Measurements from ENCODE around the gene PIPOX. TPM values are rescaled to one million over a fixed set of nuclear protein-coding genes. Genes with fewer than 3 reads are reported as not detected.

PIPOX gene
- total and polyA plus RNA-seq, 8 donors: 1.1 to 3.3 (median 2.2) TPM

GRCh38 chr17:29071303-29071702 lies 28.4 kb downstream of the PIPOX start:
- TF ChIP-seq, protein P1, sequence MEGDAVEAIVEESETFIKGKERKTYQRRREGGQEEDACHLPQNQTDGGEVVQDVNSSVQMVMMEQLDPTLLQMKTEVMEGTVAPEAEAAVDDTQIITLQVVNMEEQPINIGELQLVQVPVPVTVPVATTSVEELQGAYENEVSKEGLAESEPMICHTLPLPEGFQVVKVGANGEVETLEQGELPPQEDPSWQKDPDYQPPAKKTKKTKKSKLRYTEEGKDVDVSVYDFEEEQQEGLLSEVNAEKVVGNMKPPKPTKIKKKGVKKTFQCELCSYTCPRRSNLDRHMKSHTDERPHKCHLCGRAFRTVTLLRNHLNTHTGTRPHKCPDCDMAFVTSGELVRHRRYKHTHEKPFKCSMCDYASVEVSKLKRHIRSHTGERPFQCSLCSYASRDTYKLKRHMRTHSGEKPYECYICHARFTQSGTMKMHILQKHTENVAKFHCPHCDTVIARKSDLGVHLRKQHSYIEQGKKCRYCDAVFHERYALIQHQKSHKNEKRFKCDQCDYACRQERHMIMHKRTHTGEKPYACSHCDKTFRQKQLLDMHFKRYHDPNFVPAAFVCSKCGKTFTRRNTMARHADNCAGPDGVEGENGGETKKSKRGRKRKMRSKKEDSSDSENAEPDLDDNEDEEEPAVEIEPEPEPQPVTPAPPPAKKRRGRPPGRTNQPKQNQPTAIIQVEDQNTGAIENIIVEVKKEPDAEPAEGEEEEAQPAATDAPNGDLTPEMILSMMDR (IDR thresholded peaks at IDR 0.05): no peak

DNA sequence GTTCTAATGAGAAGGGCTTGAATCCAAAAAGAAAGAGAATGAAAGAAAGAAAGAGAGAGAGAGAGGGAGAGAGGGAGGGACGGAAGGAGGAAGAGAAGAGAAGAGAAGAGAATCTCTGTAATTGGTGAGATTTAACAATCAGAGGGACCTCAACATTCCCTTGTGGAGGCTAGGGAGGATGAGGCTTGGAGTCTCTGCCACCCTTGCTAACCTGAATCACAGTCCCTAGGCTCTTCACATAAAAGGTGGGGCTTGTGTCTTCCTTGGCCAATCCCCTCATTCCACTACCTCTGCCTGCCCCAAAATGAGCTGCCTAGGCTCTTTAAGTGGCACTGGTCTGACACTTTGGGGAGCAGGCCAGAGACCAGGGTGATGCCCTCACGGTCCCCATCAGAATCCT lies 30.1 kb downstream of the PIPOX start:
- ATAC-seq (no peak), DNase-seq (no peak)
- intact Hi-C loops (cut with DNase I): no loop called here
- Histone ChIP-seq H3K4me3 (no peak overlapping the region), H3K4me1 (peaks cover 0 to 3% of the 10 kb centered on the region in 2 donors), H3K27ac (no peak overlapping the region), H3K9me3 (no peaks in the 10 kb centered on the region), H3K27me3 (no peaks in the 10 kb centered on the region), H3K36me3 (peaks cover 0 to 15% of the 10 kb centered on the region in 2 donors)
- TF ChIP-seq, protein P1 (IDR thresholded peaks at IDR 0.05): no peak

More at GRCh38 chr17:29071303-29071702, 28.4 kb downstream of the PIPOX start:
- DNase-seq: no peak
- Histone ChIP-seq H3K4me1 (peaks cover 0 to 3% of the 10 kb centered on the region in 2 donors), H3K4me3 (no peak overlapping the region), H3K27me3 (no peaks in the 10 kb centered on the region), H3K36me3 (peaks cover 0 to 8% of the 10 kb centered on the region in 2 donors), H3K27ac (no peak overlapping the region), H3K9me3 (no peaks in the 10 kb centered on the region)
- intact Hi-C loops (cut with DNase I): no loop called here
- ATAC-seq: no peak

DNA sequence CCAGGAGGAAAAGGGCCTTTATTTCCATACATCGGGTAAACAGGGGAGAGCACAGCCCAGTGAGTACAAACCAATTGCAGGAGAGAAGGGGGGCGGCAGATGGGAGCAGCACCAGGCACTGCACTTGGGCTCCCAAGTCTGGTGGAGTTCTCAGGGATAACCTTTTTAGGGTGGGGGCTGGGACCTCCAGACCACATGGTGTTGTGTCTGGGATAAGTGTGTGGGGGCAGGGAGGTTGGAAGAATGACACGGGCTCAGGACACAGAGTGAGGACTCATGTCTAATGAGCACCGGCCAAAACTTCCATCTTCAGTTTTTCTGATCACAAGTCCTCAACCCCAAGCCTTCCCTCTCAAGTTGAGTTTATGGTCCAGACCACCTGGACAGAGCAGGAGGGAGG lies 30.6 kb downstream of the PIPOX start:
- TF ChIP-seq, protein P1 (IDR thresholded peaks at IDR 0.05): no peak
- H3K27ac ChIP-seq: no peak overlapping the region
- ATAC-seq: no peak
- H3K4me1 ChIP-seq: peaks cover 0 to 3% of the 10 kb centered on the region in 2 donors
- DNase-seq: no peak
- peaks cover 0 to 15% of the 10 kb centered on the region in 2 donors for H3K36me3 ChIP-seq
- H3K27me3 ChIP-seq: no peaks in the 10 kb centered on the region
- H3K4me3 ChIP-seq: no peak overlapping the region
- intact Hi-C loops (cut with DNase I): no loop called here
- no peaks in the 10 kb centered on the region for H3K9me3 ChIP-seq

DNA sequence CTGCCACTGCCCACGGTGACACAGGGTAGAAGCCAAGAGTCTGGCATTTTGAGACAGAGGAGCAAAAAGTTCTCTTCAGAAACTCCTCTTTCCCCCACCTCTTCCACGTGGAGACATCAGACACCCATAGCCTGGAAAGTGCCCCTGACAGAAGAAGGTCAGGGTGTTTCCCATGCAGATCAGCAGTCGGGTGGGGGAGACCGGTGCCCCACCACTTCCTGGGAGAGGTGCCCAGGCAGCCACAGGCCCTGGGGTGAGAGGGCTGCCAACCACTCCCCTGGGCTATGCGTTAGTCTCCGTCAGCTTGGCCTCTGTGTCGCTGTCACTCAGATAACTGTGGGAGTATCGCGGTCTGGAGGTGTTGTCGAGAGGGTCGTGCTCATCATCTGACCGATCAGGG lies 31.5 kb downstream of the PIPOX start:
- H3K4me3 ChIP-seq: no peak overlapping the region
- peaks cover 0 to 3% of the 10 kb centered on the region in 2 donors for H3K4me1 ChIP-seq
- TF ChIP-seq, protein P1 (IDR thresholded peaks at IDR 0.05): no peak
- no peak for DNase-seq
- no peaks in the 10 kb centered on the region for H3K27me3 ChIP-seq
- H3K36me3 ChIP-seq: peaks cover 0 to 25% of the 10 kb centered on the region in 2 donors
- ATAC-seq: no peak
- H3K9me3 ChIP-seq: no peaks in the 10 kb centered on the region
- intact Hi-C loops (cut with DNase I): no loop called here
- no peak overlapping the region for H3K27ac ChIP-seq

DNA sequence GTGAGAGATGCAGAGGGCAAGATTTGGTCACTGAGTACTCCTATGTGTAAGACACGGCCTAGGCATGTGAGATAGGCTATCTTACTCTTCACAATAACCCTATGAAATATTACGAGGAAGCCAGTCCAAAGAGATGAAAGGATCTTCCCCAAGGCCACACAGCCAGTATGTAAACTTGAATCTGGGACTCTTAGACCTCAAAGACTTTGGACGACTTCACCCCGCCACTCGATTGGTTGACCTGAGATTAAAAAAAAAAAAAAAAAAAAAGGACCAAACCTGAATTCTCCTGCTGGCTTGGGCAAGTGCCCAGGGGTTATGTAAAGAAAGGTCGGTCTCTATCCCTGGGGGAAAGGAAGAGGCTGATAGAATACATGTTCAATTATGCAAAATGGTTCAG lies 33.1 kb downstream of the PIPOX start:
- no peak overlapping the region for H3K27ac ChIP-seq
- DNase-seq (no peak), ATAC-seq (no peak)
- TF ChIP-seq, protein P1 (IDR thresholded peaks at IDR 0.05): no peak
- H3K4me3 ChIP-seq: no peak overlapping the region
- intact Hi-C loops (cut with DNase I): no loop called here
- no peaks in the 10 kb centered on the region for H3K9me3 ChIP-seq
- H3K36me3 ChIP-seq: peaks cover 0 to 41% of the 10 kb centered on the region in 2 donors
- no peaks in the 10 kb centered on the region for H3K27me3 ChIP-seq
- no peaks in the 10 kb centered on the region for H3K4me1 ChIP-seq

Data from left lung (tissue), 10 donors.